ENCODE results near the gene DNAJB13. TPM values are rescaled to one million over a fixed set of nuclear protein-coding genes. Genes with fewer than 3 reads are reported as not detected.

The DNAJB13 gene
- total RNA-seq, 2 donors from 2014 or later = not detected

DNA sequence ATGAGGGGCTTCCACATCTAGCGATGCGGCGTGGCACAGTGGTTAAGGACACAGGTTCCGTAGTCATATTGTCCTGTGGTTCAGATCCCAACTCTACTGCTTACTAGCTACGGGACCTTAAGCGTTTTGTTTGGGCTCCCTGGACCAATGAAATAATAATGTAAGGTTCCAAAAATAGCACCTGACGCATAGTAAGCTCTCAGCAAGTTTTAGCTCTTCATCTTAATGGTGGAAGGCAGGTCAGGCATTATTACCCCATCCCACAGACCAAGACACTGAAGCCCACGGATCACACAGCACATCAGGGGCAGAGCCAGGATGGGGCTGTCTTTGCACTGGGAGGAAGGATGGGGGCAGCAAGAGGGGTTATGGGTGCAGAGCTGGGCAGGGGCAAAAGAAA, 13.0 kb downstream of the DNAJB13 start:
- Histone ChIP-seq H3K36me3 (no peaks in the 10 kb centered on the region), H3K4me3 (no peak overlapping the region), H3K9me3 (no peaks in the 10 kb centered on the region), H3K4me1 (peaks cover 0 to 11% of the 10 kb centered on the region in 2 donors), H3K27me3 (no peaks in the 10 kb centered on the region), H3K27ac (no peak overlapping the region)
- no peak for DNase-seq (ENCODE audit: low spot score)
- TF ChIP-seq, protein P1, sequence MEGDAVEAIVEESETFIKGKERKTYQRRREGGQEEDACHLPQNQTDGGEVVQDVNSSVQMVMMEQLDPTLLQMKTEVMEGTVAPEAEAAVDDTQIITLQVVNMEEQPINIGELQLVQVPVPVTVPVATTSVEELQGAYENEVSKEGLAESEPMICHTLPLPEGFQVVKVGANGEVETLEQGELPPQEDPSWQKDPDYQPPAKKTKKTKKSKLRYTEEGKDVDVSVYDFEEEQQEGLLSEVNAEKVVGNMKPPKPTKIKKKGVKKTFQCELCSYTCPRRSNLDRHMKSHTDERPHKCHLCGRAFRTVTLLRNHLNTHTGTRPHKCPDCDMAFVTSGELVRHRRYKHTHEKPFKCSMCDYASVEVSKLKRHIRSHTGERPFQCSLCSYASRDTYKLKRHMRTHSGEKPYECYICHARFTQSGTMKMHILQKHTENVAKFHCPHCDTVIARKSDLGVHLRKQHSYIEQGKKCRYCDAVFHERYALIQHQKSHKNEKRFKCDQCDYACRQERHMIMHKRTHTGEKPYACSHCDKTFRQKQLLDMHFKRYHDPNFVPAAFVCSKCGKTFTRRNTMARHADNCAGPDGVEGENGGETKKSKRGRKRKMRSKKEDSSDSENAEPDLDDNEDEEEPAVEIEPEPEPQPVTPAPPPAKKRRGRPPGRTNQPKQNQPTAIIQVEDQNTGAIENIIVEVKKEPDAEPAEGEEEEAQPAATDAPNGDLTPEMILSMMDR (IDR thresholded peaks at IDR 0.05) = no peak

DNA sequence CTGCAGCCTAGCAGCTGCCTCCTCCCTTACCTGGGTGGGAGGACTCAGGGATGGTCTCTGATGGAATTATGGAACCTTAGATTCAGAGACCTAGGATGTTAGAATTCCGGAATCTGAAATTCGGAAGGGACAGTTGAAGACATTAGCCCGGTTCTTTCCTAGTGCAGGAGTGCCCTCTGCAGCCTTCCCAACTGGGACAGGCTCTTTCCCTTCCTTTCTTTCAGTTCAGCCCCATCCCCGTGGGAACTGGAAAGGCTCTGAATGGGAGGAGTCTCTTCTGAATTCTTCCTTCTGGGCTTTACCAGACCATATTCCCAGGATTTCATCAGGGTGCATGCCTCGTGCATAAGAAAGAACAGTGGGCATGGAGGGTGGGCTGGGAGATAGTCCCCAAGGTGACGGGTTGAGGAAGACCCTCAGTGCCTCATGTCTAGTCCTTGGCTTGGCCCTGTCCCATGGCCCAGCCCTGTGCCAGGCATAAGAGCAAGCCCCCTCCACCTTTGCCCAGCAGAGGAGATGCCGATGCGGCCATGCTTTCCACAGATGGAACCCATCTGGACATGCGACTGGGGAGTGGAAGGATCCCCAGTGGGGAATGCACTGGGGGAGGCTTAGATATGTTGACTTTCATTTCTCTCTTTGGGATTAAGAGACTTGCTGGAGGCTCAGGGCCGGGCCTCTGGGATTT, 14.4 kb downstream of the DNAJB13 start:
- no peak overlapping the region for H3K27ac ChIP-seq
- TF ChIP-seq, protein P1 (IDR thresholded peaks at IDR 0.05) = no peak
- no peak for DNase-seq (ENCODE audit: low spot score)
- H3K4me1 ChIP-seq = peaks cover 0 to 11% of the 10 kb centered on the region in 2 donors
- H3K9me3 ChIP-seq = no peaks in the 10 kb centered on the region
- H3K27me3 ChIP-seq = no peaks in the 10 kb centered on the region
- H3K4me3 ChIP-seq = no peak overlapping the region
- no peaks in the 10 kb centered on the region for H3K36me3 ChIP-seq

DNA sequence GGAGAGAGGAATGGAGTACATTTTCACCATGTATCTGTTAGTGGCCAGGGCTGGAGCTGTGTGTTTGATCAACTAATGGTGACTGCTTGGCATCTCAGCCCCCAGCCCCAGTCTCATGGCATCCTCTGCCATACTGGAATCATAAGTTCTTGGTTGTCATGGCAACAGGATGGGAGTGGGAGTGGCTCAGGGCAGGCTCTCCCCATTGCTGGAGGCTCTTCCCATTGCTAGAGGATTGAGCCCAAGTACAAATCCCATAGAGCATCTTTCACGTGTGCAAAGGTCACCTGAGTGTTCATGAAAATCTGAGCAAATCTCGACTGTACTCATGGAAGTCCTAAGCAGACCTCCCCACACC, 14.9 kb downstream of the DNAJB13 start:
- peaks cover 0 to 11% of the 10 kb centered on the region in 2 donors for H3K4me1 ChIP-seq
- TF ChIP-seq, protein P1 (IDR thresholded peaks at IDR 0.05) = no peak
- H3K9me3 ChIP-seq = no peaks in the 10 kb centered on the region
- H3K27ac ChIP-seq = no peak overlapping the region
- DNase-seq (ENCODE audit: low spot score) = no peak
- H3K27me3 ChIP-seq = no peaks in the 10 kb centered on the region
- no peak overlapping the region for H3K4me3 ChIP-seq
- H3K36me3 ChIP-seq = no peaks in the 10 kb centered on the region

DNA sequence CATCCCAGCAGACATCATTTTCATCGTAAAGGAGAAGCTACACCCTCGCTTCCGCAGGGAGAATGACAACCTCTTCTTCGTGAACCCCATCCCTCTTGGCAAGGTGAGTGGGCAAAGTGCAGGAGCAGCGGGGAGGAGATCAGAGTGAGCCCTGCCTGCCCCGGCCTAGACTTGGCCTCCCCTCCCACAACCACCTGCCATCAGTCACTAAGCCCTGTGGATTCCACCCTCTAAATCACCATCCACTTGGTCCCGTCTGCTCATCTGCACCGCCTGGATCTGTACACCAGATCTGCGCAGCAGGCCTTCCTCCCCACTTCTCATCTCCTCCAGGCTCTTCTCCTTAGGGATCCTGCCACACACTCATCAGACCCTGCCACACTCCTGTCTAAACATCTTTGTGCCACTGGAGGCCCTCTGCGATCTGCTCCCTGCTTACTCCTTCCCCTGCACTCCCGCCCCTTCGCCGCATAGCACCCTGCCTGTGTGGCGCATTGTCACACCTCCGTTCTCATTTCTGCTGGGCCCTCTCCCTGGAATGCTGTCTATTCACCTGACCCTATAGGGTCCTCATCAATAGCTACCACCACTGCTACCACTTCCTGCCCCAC, 17.6 kb downstream of the DNAJB13 start:
- H3K27me3 ChIP-seq = no peaks in the 10 kb centered on the region
- H3K36me3 ChIP-seq = no peaks in the 10 kb centered on the region
- no peak for DNase-seq (ENCODE audit: low spot score)
- H3K27ac ChIP-seq = no peak overlapping the region
- no peak overlapping the region for H3K4me3 ChIP-seq
- no peaks in the 10 kb centered on the region for H3K9me3 ChIP-seq
- TF ChIP-seq, protein P1 (IDR thresholded peaks at IDR 0.05) = no peak
- peaks cover 0 to 11% of the 10 kb centered on the region in 2 donors for H3K4me1 ChIP-seq

DNA sequence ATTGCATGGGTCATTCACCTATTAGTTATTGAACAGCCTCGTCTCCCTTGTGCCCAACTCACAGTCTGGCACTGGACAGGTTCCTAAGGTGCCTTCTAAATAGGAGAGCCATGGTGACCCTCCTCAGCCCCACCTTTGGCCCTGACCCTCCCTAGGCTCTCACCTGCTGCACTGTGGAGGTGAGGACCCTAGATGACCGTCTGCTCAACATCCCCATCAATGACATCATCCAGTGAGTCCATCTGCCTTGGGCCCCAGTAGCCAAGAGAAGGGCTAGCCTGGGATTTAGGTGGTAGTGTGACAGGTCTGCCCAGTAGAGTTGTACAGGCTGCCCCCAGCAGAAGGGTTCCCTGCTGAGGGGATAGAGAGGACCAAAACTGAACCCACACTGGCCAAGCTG, 18.3 kb downstream of the DNAJB13 start:
- Histone ChIP-seq H3K27me3 (no peaks in the 10 kb centered on the region), H3K4me1 (peaks cover 0 to 11% of the 10 kb centered on the region in 2 donors), H3K4me3 (no peak overlapping the region), H3K27ac (no peak overlapping the region), H3K36me3 (no peaks in the 10 kb centered on the region), H3K9me3 (no peaks in the 10 kb centered on the region)
- TF ChIP-seq, protein P1 (IDR thresholded peaks at IDR 0.05) = no peak
- DNase-seq (ENCODE audit: low spot score) = no peak
